ENCODE results near the gene FNIP2. TPM values are rescaled to one million over a fixed set of nuclear protein-coding genes. Genes with fewer than 3 reads are reported as not detected.

The FNIP2 gene
- total RNA-seq, 2 donors from 2014 or later = 26.7 to 38.2 TPM

GRCh38 chr4:158822348-158822747 lies 53.5 kb downstream of the FNIP2 start:
- Histone ChIP-seq H3K4me1 (peaks cover 92% of the 10 kb centered on the region), H3K27me3 (no peaks in the 10 kb centered on the region), H3K27ac (peak overlapping the region in 1 of 4 donors; percentile 69), H3K36me3 (replicated peaks in 1 of 2; ENCODE audit: insufficient read depth in 1 of 2, low read depth in 2 of 2) (no peaks in the 10 kb centered on the region), H3K9me3 (no peaks in the 10 kb centered on the region), H3K4me3 (no peak overlapping the region)
- intact Hi-C loops (cut with DNase I) = loop anchor here (10.0 kb wide), 1 partner anchor 48 kb away; no protein-coding TSS in a partner anchor
- WGBS, 2 donors = 84 to 92% methylated on average over 7 of the region's 7 CpGs
- no peak for DNase-seq
- TF ChIP-seq POLR2A (IDR thresholded peaks at IDR 0.05) (no peak), CTCF (IDR thresholded peaks at IDR 0.05) (no peak)
- ATAC-seq = no peak

- Histone ChIP-seq H3K9me3 (no peaks in the 10 kb centered on the region), H3K4me3 (no peak overlapping the region), H3K27ac (peak overlapping the region in 3 of 4 donors; percentile 78 to 84 (median 80)), H3K36me3 (replicated peaks in 1 of 2; ENCODE audit: insufficient read depth in 1 of 2, low read depth in 2 of 2) (no peaks in the 10 kb centered on the region), H3K27me3 (no peaks in the 10 kb centered on the region), H3K4me1 (peaks cover 92% of the 10 kb centered on the region)
- TF ChIP-seq CTCF (IDR thresholded peaks at IDR 0.05) (no peak), POLR2A (IDR thresholded peaks at IDR 0.05) (no peak)
- intact Hi-C loops (cut with DNase I) = loop anchor here (10.0 kb wide), 1 partner anchor 49 kb away; no protein-coding TSS in a partner anchor
- 64 to 65% methylated on average over 3 of the region's 3 CpGs for WGBS, 2 donors
- DNase-seq (no peak), ATAC-seq (peak; percentile 7)
Measured at GRCh38 chr4:158823461-158823873, 54.6 kb downstream of the FNIP2 start.

- no peaks in the 10 kb centered on the region for H3K9me3 ChIP-seq
- H3K4me1 ChIP-seq = peaks cover 93% of the 10 kb centered on the region
- H3K4me3 ChIP-seq = no peak overlapping the region
- H3K27me3 ChIP-seq = no peaks in the 10 kb centered on the region
- ATAC-seq (no peak), DNase-seq (peak in 1 of 4 donors; percentile 57)
- intact Hi-C loops (cut with DNase I) = loop anchor here (10.0 kb wide), 1 partner anchor 50 kb away; no protein-coding TSS in a partner anchor
- H3K27ac ChIP-seq = peak overlapping the region; percentile 40 to 84 (median 79)
- 17 to 31% methylated on average over 7 of the region's 7 CpGs for WGBS, 2 donors
- TF ChIP-seq POLR2A (IDR thresholded peaks at IDR 0.05) (no peak), CTCF (IDR thresholded peaks at IDR 0.05) (no peak)
- H3K36me3 ChIP-seq (replicated peaks in 1 of 2; ENCODE audit: insufficient read depth in 1 of 2, low read depth in 2 of 2) = no peaks in the 10 kb centered on the region
Measured at GRCh38 chr4:158824425-158825274, 55.8 kb downstream of the FNIP2 start.

- H3K27me3 ChIP-seq = no peaks in the 10 kb centered on the region
- peak overlapping the region; percentile 78 to 84 (median 81) for H3K27ac ChIP-seq
- 52 to 57% methylated on average over 4 of the region's 4 CpGs for WGBS, 2 donors
- no peak for DNase-seq
- no peak overlapping the region for H3K4me3 ChIP-seq
- H3K9me3 ChIP-seq = no peaks in the 10 kb centered on the region
- no peak for ATAC-seq
- TF ChIP-seq CTCF (IDR thresholded peaks at IDR 0.05) (no peak), POLR2A (IDR thresholded peaks at IDR 0.05) (no peak)
- no peaks in the 10 kb centered on the region for H3K36me3 ChIP-seq (replicated peaks in 1 of 2; ENCODE audit: insufficient read depth in 1 of 2, low read depth in 2 of 2)
- intact Hi-C loops (cut with DNase I) = loop anchor here (10.0 kb wide), 1 partner anchor 51 kb away; no protein-coding TSS in a partner anchor
- peaks cover 87% of the 10 kb centered on the region for H3K4me1 ChIP-seq
Measured at GRCh38 chr4:158825433-158826036, 56.7 kb downstream of the FNIP2 start.
